Caco-2 (cell line): ENCODE data around the gene SSX4B. TPM values are rescaled to one million over a fixed set of nuclear protein-coding genes. Genes with fewer than 3 reads are reported as not detected.

Experiments used
- BruUV-seq: library from RNA; stranded (reverse); fragments of 400-500 nt; replicated peaks from 2 replicates; lab custom pipeline; 2021; lab: Mats Ljungman, UMichigan
- CTCF ChIA-PET: fragments of 300-600 bp; sonication (Branson Sonifier 250); formaldehyde crosslinking; loops from one replicate; lab custom pipeline; 2022; ENCODE audit warnings: antibody characterized with exemption; lab: Charles Lee
- POLR2A ChIA-PET: fragments of 300-600 bp; sonication (Branson Sonifier 250); formaldehyde crosslinking; loops from one replicate; lab custom pipeline; 2022; ENCODE audit warnings: antibody characterized with exemption; lab: Charles Lee
- DNase-seq, 2 experiments: peaks; one replicate each; pipeline versions ENCODE4 v3.0.0 to v3.0.0-alpha.2; 2020 to 2022
- H3K27me3 ChIP-seq: replicated peaks from 2 replicates; pipeline ENCODE4 v1.6.0; 2011; ENCODE audit warnings: low read length; ENCODE audit not compliant: control insufficient read depth, insufficient read depth
- H3K36me3 ChIP-seq: 2 replicates; pipeline ENCODE4 v1.5.1; 2011; ENCODE audit warnings: low read length; ENCODE audit not compliant: control insufficient read depth, insufficient read depth
- H3K4me1 ChIP-seq: fragments of 250-450 bp; sonication (Bioruptor Pico); 2 replicates; pipeline ENCODE4 v1.5.1; 2020; ENCODE audit warnings: mild to moderate bottlenecking
- H3K4me3 ChIP-seq: 2 replicates; pipeline ENCODE4 v1.5.1; 2011; ENCODE audit warnings: low read depth, mild to moderate bottlenecking, control low read depth, low read length
- H3K9me3 ChIP-seq: fragments of 250-450 bp; sonication (Bioruptor Pico); 2 replicates; pipeline ENCODE4 v1.5.1; 2020; ENCODE audit warnings: mild to moderate bottlenecking, moderate library complexity
- H3K27ac Mint-ChIP-seq: one replicate; pipeline ENCODE4 v1.8.0; 2022; ENCODE audit warnings: mixed read lengths; ENCODE audit not compliant: unreplicated experiment
- H3K27me3 Mint-ChIP-seq: one replicate; pipeline ENCODE4 v1.8.0; 2022; ENCODE audit warnings: mixed read lengths; ENCODE audit not compliant: insufficient read depth, unreplicated experiment
- H3K36me3 Mint-ChIP-seq: one replicate; pipeline ENCODE4 v1.8.0; 2022; ENCODE audit warnings: mild to moderate bottlenecking, mixed read lengths; ENCODE audit not compliant: insufficient read depth, unreplicated experiment
- H3K4me1 Mint-ChIP-seq: one replicate; pipeline ENCODE4 v1.8.0; 2022; ENCODE audit warnings: low read depth, mixed read lengths; ENCODE audit not compliant: unreplicated experiment
- H3K4me3 Mint-ChIP-seq: one replicate; pipeline ENCODE4 v1.8.0; 2022; ENCODE audit warnings: mild to moderate bottlenecking, moderate library complexity, mixed read lengths; ENCODE audit not compliant: unreplicated experiment
- H3K9me3 Mint-ChIP-seq: one replicate; pipeline ENCODE4 v1.8.0; 2022; ENCODE audit warnings: mixed read lengths; ENCODE audit not compliant: unreplicated experiment
- CTCF ChIP-seq, 2 experiments: fragments of 200-600 bp in 1 of 2; IDR thresholded peaks; 1 replicate in 1 of 2; 2 replicates in 1 of 2; pipeline versions ENCODE4 v1.5.1 to v1.8.0; 2011 to 2022; ENCODE audit warnings: antibody characterized with exemption in 1 of 2, control low read depth in 1 of 2, inconsistent platforms in 1 of 2, low read depth in 1 of 2, low read length in 1 of 2, mild to moderate bottlenecking in 1 of 2, moderate library complexity in 1 of 2; ENCODE audit not compliant: insufficient read depth in 1 of 2, severe bottlenecking in 1 of 2, unreplicated experiment in 1 of 2
- intact Hi-C: fragments of 100-400 bp; cut with micrococcal nuclease; formaldehyde crosslinking; loops from one replicate; pipeline ENCODE4 v1.10.0; 2022; ENCODE audit not compliant: unreplicated experiment
- total RNA-seq: library from RNA; stranded (reverse); gene quantifications from 2 replicates; pipeline ENCODE4 v1.2.3, GENCODE V29; 2022

The SSX4B gene
- total RNA-seq, 1 experiment from 2014 or later = not detected

- BruUV-seq = no TSS peak
- no peak for DNase-seq
- H3K4me3 ChIP-seq = no peak overlapping the region
- H3K9me3 ChIP-seq = no peaks in the 10 kb centered on the region
- Mint-ChIP-seq H3K4me3 (no peak overlapping the region), H3K4me1 (no peaks in the 10 kb centered on the region), H3K9me3 (no peaks in the 10 kb centered on the region), H3K36me3 (no peaks in the 10 kb centered on the region), H3K27me3 (peaks cover 4% of the 10 kb centered on the region), H3K27ac (no peak overlapping the region)
- H3K4me1 ChIP-seq = no peaks in the 10 kb centered on the region
- intact Hi-C loops = no loop called here
- ChIA-PET CTCF (no interaction called here), POLR2A (no interaction called here)
- no peaks in the 10 kb centered on the region for H3K27me3 ChIP-seq
- no peaks in the 10 kb centered on the region for H3K36me3 ChIP-seq
- TF ChIP-seq CTCF (IDR thresholded peaks at IDR 0.05; ENCODE audit: insufficient read depth in 1 of 2, low read depth in 1 of 2, low read length in 1 of 2, severe bottlenecking in 1 of 2, unreplicated experiment in 1 of 2) = no peak
These were observed 47.7 kb upstream of the SSX4B start for GRCh38 chrX:48459483-48459882.

GRCh38 chrX:48458711-48459110, 47.0 kb upstream of the SSX4B start:
- H3K27me3 Mint-ChIP-seq = peaks cover 4% of the 10 kb centered on the region
- Histone ChIP-seq H3K4me1 (no peaks in the 10 kb centered on the region), H3K4me3 (no peak overlapping the region), H3K9me3 (no peaks in the 10 kb centered on the region), H3K27me3 (no peaks in the 10 kb centered on the region), H3K36me3 (no peaks in the 10 kb centered on the region)
- H3K9me3 Mint-ChIP-seq = no peaks in the 10 kb centered on the region
- intact Hi-C loops = no loop called here
- no peak for DNase-seq
- H3K4me1 Mint-ChIP-seq = no peaks in the 10 kb centered on the region
- H3K4me3 Mint-ChIP-seq = no peak overlapping the region
- no peaks in the 10 kb centered on the region for H3K36me3 Mint-ChIP-seq
- CTCF ChIA-PET = no interaction called here
- no TSS peak for BruUV-seq
- no peak for TF ChIP-seq CTCF (IDR thresholded peaks at IDR 0.05; ENCODE audit: insufficient read depth in 1 of 2, low read depth in 1 of 2, low read length in 1 of 2, severe bottlenecking in 1 of 2, unreplicated experiment in 1 of 2)
- POLR2A ChIA-PET = no interaction called here
- no peak overlapping the region for H3K27ac Mint-ChIP-seq

DNA sequence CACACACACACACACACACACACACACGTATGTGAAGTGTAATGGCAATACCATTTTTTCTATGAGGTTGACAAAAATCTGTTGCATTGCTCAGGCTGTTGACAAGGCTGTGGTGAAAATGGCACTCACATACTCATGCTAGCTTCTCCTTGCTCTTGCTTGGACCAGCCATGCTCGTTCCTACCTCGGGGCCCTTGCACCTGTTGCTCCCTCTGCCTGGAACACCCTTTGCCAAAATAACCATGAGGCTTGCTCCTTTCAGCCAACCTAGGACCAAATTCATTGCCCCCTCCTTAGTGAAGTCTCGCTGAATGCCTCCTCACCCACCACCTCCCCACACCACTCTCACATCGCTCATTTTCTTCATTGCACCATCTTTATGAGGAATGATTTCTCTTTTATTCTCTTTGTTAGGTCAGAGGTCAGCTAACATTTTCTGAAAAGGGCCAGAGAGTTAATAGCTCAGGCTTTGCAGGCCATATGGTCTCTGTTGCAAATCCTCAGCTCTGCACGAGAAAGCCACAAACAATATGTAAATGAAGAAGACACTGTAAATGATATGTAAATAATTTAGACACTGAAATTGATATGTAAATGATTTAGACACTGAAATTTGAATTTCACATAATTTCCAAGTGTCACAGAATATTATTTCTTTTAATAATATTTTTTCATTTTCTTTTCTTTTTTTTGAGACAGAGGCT, 45.0 kb upstream of the SSX4B start:
- no peaks in the 10 kb centered on the region for H3K9me3 ChIP-seq
- H3K4me1 ChIP-seq = no peaks in the 10 kb centered on the region
- Mint-ChIP-seq H3K4me1 (no peaks in the 10 kb centered on the region), H3K27me3 (peaks cover 4% of the 10 kb centered on the region), H3K9me3 (no peaks in the 10 kb centered on the region), H3K4me3 (no peak overlapping the region), H3K36me3 (no peaks in the 10 kb centered on the region), H3K27ac (no peak overlapping the region)
- CTCF ChIA-PET = no interaction called here
- DNase-seq = no peak
- intact Hi-C loops = no loop called here
- H3K27me3 ChIP-seq = no peaks in the 10 kb centered on the region
- H3K4me3 ChIP-seq = no peak overlapping the region
- no peaks in the 10 kb centered on the region for H3K36me3 ChIP-seq
- BruUV-seq = no TSS peak
- POLR2A ChIA-PET = no interaction called here
- TF ChIP-seq CTCF (IDR thresholded peaks at IDR 0.05; ENCODE audit: insufficient read depth in 1 of 2, low read depth in 1 of 2, low read length in 1 of 2, severe bottlenecking in 1 of 2, unreplicated experiment in 1 of 2) = no peak
